ENCODE results near the gene GSTM3. TPM values are rescaled to one million over a fixed set of nuclear protein-coding genes. Genes with fewer than 3 reads are reported as not detected.
A peak's percentile ranks its signal among the peaks of the same experiment; 100 is the strongest.
"Not testable (repeated sequence)": the region's sequence is repeated elsewhere in the genome, so short reads cannot be mapped to it uniquely, and the experiment has no call there.

The GSTM3 gene
- polyA plus RNA-seq, 6 donors from 2014 or later: 0.14 to 8.0 (median 2.1) TPM; not detected in 1

DNA sequence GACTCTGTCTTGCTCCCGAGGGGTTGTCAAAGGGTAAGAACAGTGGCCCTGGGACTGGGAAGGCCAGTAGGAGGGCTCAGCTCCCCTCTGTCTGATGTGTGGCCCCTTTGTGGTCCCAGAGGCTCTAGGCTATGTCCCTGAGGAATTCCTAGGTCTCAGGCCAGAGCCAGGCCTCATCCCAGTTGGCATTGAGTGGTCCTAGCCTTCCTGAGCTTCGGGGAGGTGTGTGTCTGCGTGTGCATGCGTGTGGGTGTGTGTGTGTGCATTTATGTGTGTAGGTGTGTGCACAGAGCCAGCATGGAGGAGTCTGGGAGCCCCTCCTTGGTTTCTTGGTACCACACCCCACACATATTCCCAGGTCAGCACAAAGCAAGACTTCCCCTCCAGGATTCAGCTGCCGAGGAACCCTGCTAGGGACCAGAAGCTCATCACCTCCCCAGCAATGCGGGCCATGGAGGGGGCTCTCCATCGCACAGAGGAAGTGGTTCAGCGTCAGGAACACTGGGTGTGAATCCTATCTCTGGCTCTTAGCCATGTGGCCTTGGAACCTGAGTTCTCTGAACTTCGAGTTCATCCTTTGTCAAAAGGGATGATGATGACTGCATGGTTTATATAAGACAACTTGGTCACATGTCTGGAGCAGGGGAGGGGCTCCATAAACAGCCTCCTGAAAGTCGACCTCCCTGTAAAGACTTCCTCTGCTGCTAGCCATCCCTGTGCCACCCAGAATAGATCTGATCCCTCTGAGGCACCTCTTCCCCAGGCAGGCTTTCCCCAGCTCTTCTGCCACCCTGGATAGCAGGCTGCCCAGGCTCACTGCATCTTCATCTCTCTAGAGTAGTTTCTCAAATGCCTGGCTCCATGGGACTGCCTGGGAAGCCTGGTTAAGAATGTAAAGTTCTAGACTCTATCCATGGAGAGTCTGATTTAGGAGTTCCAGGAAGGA lies 31.1 kb upstream of the GSTM3 start:
- Mint-ChIP-seq H3K27me3 (peaks cover 6 to 31% (median 15%) of the 10 kb centered on the region in 3 donors), H3K4me3 (no peak overlapping the region), H3K36me3 (no peaks in the 10 kb centered on the region), H3K27ac (no peak overlapping the region), H3K9me3 (no peaks in the 10 kb centered on the region), H3K4me1 (peaks cover 0 to 10% (median 9%) of the 10 kb centered on the region in 3 donors)
- no peak for DNase-seq
- ATAC-seq (ENCODE audit: low read depth in 2 of 2): no peak

DNA sequence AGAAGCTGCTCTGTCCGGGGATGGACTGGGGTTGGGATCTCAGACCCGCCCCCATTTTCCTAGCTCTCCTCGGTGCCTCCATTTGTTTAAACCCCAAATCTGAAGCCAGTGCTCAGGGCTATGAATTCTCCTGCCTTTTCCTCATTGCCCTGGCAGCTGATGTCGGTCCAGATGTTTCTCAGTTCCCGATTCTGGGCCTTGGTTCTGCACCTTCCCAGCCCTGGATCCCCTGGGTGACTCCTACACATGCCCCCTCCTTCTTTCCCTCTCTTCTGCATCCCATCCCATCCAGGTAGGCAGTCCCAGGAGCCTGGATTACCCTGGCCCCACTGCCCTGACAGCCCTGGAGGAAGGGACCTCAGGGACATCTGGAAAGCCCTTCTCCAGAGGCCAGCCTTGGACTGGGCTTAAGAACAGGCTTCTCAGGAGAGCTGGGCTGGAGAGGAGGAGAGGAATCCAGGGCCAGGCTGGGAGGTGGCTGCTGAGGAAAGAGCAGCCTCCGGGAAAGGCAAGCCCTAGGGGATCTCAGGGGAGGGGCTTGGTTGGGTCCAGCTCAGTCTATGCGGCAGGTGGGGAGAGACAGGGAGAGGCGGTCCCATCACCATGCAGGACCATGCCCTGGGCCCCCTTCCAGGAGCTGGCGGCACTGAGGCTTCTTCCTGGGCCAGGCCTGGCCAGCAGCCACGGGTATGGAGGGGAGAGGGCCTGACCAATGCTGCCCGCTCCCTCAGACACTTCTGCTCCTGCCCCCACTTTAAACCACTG lies 29.7 kb upstream of the GSTM3 start:
- no peak overlapping the region for H3K4me3 Mint-ChIP-seq
- no peaks in the 10 kb centered on the region for H3K9me3 Mint-ChIP-seq
- H3K27me3 Mint-ChIP-seq: peaks cover 6 to 26% (median 9%) of the 10 kb centered on the region in 3 donors
- DNase-seq (no peak), ATAC-seq (ENCODE audit: low read depth in 2 of 2) (no peak)
- peak overlapping the region in 2 of 6 donors; percentile 33 to 61 for H3K27ac Mint-ChIP-seq
- peaks cover 0 to 6% (median 4%) of the 10 kb centered on the region in 3 donors for H3K4me1 Mint-ChIP-seq
- no peaks in the 10 kb centered on the region for H3K36me3 Mint-ChIP-seq

GRCh38 chr1:109769330-109770078 lies 28.7 kb upstream of the GSTM3 start:
- ATAC-seq (ENCODE audit: low read depth in 2 of 2) (no peak), DNase-seq (no peak)
- no peaks in the 10 kb centered on the region for H3K9me3 Mint-ChIP-seq
- peak overlapping the region in 2 of 6 donors; percentile 8 to 18 for H3K27ac Mint-ChIP-seq
- H3K4me1 Mint-ChIP-seq: peaks cover 0 to 6% (median 4%) of the 10 kb centered on the region in 3 donors
- no peak overlapping the region for H3K4me3 Mint-ChIP-seq
- H3K36me3 Mint-ChIP-seq: no peaks in the 10 kb centered on the region
- peaks cover 0 to 16% (median 6%) of the 10 kb centered on the region in 3 donors for H3K27me3 Mint-ChIP-seq

DNA sequence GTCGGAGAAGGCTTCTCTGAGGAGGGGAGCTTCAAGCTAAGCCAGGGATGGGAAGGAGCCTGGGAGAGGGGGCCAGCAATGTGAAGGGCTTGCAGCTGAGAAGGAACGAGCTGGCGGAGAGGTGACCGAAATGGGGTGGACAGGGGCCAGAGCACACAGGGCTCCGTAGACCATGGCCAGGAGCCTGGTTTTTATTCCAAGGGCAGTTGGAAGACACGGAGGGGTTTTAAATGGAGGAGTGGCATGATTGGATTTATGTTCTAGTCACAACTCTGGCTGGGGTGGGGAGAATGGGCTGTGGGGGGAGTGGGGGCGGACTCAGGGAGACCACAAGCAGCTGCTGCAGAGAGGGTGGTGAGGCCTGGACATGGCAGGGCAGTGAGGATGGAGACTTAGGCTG lies 28.0 kb upstream of the GSTM3 start:
- Mint-ChIP-seq H3K9me3 (no peaks in the 10 kb centered on the region), H3K36me3 (no peaks in the 10 kb centered on the region), H3K27me3 (peaks cover 0 to 13% (median 5%) of the 10 kb centered on the region in 3 donors), H3K4me3 (no peak overlapping the region), H3K27ac (no peak overlapping the region), H3K4me1 (peaks cover 0 to 6% (median 4%) of the 10 kb centered on the region in 3 donors)
- ATAC-seq (ENCODE audit: low read depth in 2 of 2): no peak
- DNase-seq: no peak

DNA sequence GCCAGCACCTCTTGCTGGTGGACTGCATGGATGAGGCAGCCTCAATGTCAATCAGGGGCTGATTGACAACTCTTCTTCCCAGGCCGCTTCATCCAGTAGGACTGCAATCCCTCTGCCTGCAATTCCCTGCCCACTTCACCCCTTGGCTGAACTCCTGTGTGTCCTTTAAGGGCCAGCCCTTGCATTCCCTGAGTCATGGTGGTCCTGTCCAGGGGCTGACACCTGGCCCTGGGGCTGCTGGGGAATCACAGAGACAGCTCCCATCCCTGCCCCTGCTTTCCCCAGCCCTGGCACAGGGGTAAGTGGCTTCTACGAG lies 27.5 kb upstream of the GSTM3 start:
- DNase-seq (no peak), ATAC-seq (ENCODE audit: low read depth in 2 of 2) (no peak)
- H3K9me3 Mint-ChIP-seq: no peaks in the 10 kb centered on the region
- H3K4me3 Mint-ChIP-seq: no peak overlapping the region
- H3K27me3 Mint-ChIP-seq: peaks cover 0 to 10% (median 0%) of the 10 kb centered on the region in 3 donors
- peaks cover 0 to 2% (median 0%) of the 10 kb centered on the region in 3 donors for H3K4me1 Mint-ChIP-seq
- H3K36me3 Mint-ChIP-seq: no peaks in the 10 kb centered on the region
- H3K27ac Mint-ChIP-seq: no peak overlapping the region

DNA sequence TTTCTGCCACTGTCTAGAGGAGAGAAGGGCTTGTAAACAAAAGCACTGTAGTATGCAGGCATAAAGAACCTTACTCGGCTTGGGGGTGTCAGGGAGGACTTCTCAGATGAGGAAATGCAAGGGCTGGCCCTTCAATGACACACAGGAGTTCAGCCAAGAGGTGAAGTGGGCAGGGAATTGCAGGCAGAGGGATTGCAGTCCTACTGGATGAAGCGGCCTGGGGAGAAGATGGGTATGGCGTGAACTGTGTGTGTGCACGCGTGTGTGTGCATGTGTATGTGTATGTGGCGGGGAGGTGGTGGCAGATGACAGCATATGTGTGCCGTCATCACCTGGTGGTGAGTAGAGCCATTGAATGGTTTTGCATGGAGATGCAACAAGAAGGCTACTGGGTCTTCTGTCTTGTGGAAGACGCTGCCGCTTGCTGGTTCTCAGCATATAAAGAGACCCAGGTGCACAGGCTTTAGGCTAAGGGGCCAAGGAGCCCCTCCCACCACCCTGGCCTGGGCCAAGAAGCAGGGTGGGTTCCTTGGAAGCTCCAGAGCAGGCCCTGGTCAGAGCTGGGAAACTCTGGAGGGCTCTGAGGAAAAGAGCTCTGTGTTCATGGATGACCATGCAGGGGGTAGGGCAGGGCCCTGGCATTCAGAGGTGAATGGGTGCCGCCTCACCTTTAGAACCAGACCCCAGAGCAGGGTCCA lies 26.9 kb upstream of the GSTM3 start:
- Mint-ChIP-seq H3K27ac (no peak overlapping the region), H3K27me3 (peaks cover 0 to 10% (median 0%) of the 10 kb centered on the region in 3 donors), H3K4me3 (no peak overlapping the region), H3K9me3 (no peaks in the 10 kb centered on the region), H3K4me1 (peaks cover 0 to 2% (median 0%) of the 10 kb centered on the region in 3 donors), H3K36me3 (no peaks in the 10 kb centered on the region)
- no peak for DNase-seq
- ATAC-seq (ENCODE audit: low read depth in 2 of 2): no peak

GRCh38 chr1:109766991-109767636 lies 26.3 kb upstream of the GSTM3 start:
- not testable (repeated sequence) for H3K4me3 Mint-ChIP-seq; H3K27ac Mint-ChIP-seq; H3K9me3 Mint-ChIP-seq; ATAC-seq (ENCODE audit: low read depth in 2 of 2); H3K4me1 Mint-ChIP-seq; H3K27me3 Mint-ChIP-seq; H3K36me3 Mint-ChIP-seq; DNase-seq

- ATAC-seq (ENCODE audit: low read depth in 2 of 2) (no peak), DNase-seq (no peak)
- peaks cover 0 to 10% (median 0%) of the 10 kb centered on the region in 3 donors for H3K27me3 Mint-ChIP-seq
- H3K9me3 Mint-ChIP-seq: no peaks in the 10 kb centered on the region
- no peak overlapping the region for H3K4me3 Mint-ChIP-seq
- H3K27ac Mint-ChIP-seq: no peak overlapping the region
- peaks cover 0 to 3% (median 2%) of the 10 kb centered on the region in 3 donors for H3K4me1 Mint-ChIP-seq
- no peaks in the 10 kb centered on the region for H3K36me3 Mint-ChIP-seq
Observed at GRCh38 chr1:109765896-109766615, 25.2 kb upstream of the GSTM3 start.

DNA sequence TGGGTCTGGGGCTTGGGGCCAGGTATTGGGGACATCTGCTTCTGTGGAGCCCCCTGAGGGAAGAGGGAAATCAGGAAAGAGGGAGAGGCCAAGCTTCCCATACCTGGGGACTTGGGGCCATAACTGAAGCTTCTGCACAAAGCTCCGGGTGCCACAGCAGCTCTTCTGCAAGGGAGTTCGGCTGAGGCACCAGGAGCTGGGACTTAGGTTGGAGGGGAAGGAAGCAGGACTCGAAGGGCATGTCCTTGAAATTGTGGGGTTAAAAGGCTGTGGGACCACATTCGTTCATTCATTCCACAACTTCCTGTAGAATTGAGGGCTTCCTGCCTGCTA lies 24.6 kb upstream of the GSTM3 start:
- Mint-ChIP-seq H3K36me3 (no peaks in the 10 kb centered on the region), H3K4me1 (peaks cover 0 to 3% (median 2%) of the 10 kb centered on the region in 3 donors), H3K9me3 (no peaks in the 10 kb centered on the region), H3K4me3 (no peak overlapping the region), H3K27ac (no peak overlapping the region), H3K27me3 (peaks cover 0 to 10% (median 0%) of the 10 kb centered on the region in 3 donors)
- no peak for DNase-seq
- ATAC-seq (ENCODE audit: low read depth in 2 of 2): no peak

GRCh38 chr1:109764561-109765482 lies 24.0 kb upstream of the GSTM3 start:
- DNase-seq: no peak

DNA sequence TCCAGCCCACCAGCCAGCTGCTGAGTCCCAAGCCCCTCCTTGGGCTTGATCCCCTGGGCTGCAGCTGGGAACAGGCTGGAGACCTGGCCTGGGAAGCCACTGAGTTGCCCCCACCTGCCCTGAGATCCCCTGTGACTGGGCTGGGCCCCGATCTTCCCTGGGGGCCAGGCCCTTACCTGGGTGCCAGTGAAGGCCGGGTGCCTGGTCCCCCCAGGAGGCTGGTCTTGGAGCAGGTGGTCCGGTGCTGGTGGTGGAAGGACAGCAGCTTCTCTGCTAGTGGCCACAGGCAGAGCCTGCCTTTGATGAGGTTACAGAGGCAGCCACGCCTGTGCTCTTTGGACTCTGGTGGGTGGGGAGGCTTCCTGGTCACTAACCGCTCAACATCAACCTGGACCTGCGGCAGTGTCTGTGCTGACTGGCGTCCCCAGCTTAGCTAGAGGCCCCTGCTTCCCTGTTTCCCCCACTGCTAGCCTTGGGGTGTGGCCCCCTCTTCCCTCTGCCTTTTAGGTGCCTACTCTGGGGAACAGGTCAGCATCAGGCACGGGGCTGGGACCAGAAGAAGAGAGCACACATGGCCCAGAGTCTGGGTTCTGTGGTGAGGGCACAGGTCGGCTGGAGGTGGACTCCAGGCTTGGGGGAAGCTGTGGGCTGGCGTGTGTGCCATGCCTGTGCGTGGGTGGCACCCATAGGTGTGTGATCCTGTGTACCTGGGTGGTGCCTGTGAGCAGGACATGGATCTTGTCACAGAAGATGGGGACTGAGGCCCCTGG lies 23.0 kb upstream of the GSTM3 start, which contains the start of gene EPS8L3:
TSS of gene EPS8L3 (minus strand) at position 278 of the 770 bp plus-strand sequence. CDS start 2,174 bp downstream, outside the sequence.
- no peak within 1 kb of the TSS for H3K4me3 Mint-ChIP-seq
- no peak for ATAC-seq (ENCODE audit: low read depth in 2 of 2)

More at GRCh38 chr1:109764561-109765482, 24.0 kb upstream of the GSTM3 start:
- Mint-ChIP-seq H3K27me3 (peaks cover 0 to 10% (median 0%) of the 10 kb centered on the region in 3 donors), H3K4me3 (no peak overlapping the region), H3K36me3 (no peaks in the 10 kb centered on the region), H3K27ac (no peak overlapping the region), H3K9me3 (no peaks in the 10 kb centered on the region), H3K4me1 (peaks cover 0 to 3% (median 2%) of the 10 kb centered on the region in 3 donors)
- ATAC-seq (ENCODE audit: low read depth in 2 of 2): no peak

More for the DNA sequence above, 23.0 kb upstream of the GSTM3 start, which contains the start of gene EPS8L3:
- Mint-ChIP-seq H3K9me3 (no peaks in the 10 kb centered on the region), H3K27me3 (peaks cover 0 to under 1% (median 0%) of the 10 kb centered on the region in 3 donors), H3K27ac (no peak within 1 kb of the TSS), H3K4me1 (peaks cover 0 to 3% (median 2%) of the 10 kb centered on the region in 3 donors), H3K36me3 (no peaks in the 10 kb centered on the region)
- DNase-seq: no peak
